Aorta (tissue), 5 donors: ENCODE results near the gene MGMT. TPM values are rescaled to one million over a fixed set of nuclear protein-coding genes. Genes with fewer than 3 reads are reported as not detected.

Source experiments
- ATAC-seq: fragments of 200-7000 bp; cut with Tn5 transposase; one replicate; pipeline ENCODE4 v1.9.1; 2022; ENCODE audit warnings: moderate library complexity; ENCODE audit not compliant: low FRiP score
- DNase-seq, 2 donors: peaks; one replicate each; pipeline ENCODE4 v3.0.0-alpha.2; 2020
- H3K27ac ChIP-seq, 2 donors: one replicate each; pipeline ENCODE4 v1.5.1; 2013; ENCODE audit warnings: low read length in 2 of 2, mild to moderate bottlenecking in 2 of 2, moderate library complexity in 2 of 2, control low read depth in 1 of 2, inconsistent platforms in 1 of 2, low read depth in 1 of 2
- H3K27me3 ChIP-seq, 2 donors: one replicate each; pipeline ENCODE4 v1.6.1; 2013; ENCODE audit warnings: control low read depth in 1 of 2, low read length in 1 of 2, mild to moderate bottlenecking in 1 of 2, moderate library complexity in 1 of 2; ENCODE audit not compliant: insufficient read depth in 2 of 2, control insufficient read depth in 1 of 2
- H3K36me3 ChIP-seq, 2 donors: one replicate each; pipeline ENCODE4 v1.6.1; 2013; ENCODE audit warnings: control low read depth in 1 of 2, low read length in 1 of 2, mild to moderate bottlenecking in 1 of 2; ENCODE audit not compliant: insufficient read depth in 2 of 2, control insufficient read depth in 1 of 2
- H3K4me1 ChIP-seq, 2 donors: one replicate each; pipeline ENCODE4 v1.6.1; 2013; ENCODE audit warnings: low read length in 2 of 2, control low read depth in 1 of 2, mild to moderate bottlenecking in 1 of 2, moderate library complexity in 1 of 2; ENCODE audit not compliant: insufficient read depth in 2 of 2, control insufficient read depth in 1 of 2
- H3K4me3 ChIP-seq, 2 donors: one replicate each; pipeline ENCODE4 v1.5.1; 2013; ENCODE audit warnings: low read length in 2 of 2, control low read depth in 1 of 2, mild to moderate bottlenecking in 1 of 2
- H3K9me3 ChIP-seq: one replicate; pipeline ENCODE4 v1.6.1; 2013; ENCODE audit warnings: mild to moderate bottlenecking, low read length; ENCODE audit not compliant: control insufficient read depth
- WGBS, 2 donors: extraction: QIAGEN DNeasy Blood & Tissue Kit; methylation state at CpG; one replicate each; pipeline ENCODE4 v1.1.7; 2013; 5-methylcytosine and 5-hydroxymethylcytosine counted together
- intact Hi-C, 2 donors: fragments of 100-400 bp; cut with DNase I; formaldehyde crosslinking; loops; one replicate each; pipeline versions ENCODE4 v1.14.2 to v1.15.0; 2022
- polyA plus RNA-seq, 2 donors: library from polyadenylated mRNA; stranded (reverse); fragments of 200-250 nt; gene quantifications; one replicate each; pipeline ENCODE4 v1.2.3, GENCODE V29; 2013
- total RNA-seq, 2 donors: library from RNA; stranded (reverse); fragmentation: NEBNext Ultra II Directional; extraction: Animal tissue kit (Norgen Biotek cat#: 25700); gene quantifications; one replicate each; pipeline ENCODE4 v1.2.1, GENCODE V29; 2021
- donor health status: healthy with polysubstance abuse.
- donor health status: Bipolar disorder and iron deficiency.
- donor health status: DM: no; HTN: no; CAD: no.
- donor health status: DM: no; HTN: no; CAD: no.
- donor health status: DM: yes; HTN: yes; CAD: no.

MGMT gene
- total and polyA plus RNA-seq, 4 donors, result 8.8 to 30.0 (median 14.1) TPM

GRCh38 chr10:129604333-129605032 is 137.4 kb downstream of the MGMT start:
- H3K4me3 ChIP-seq, result no peak overlapping the region
- H3K27ac ChIP-seq, result no peak overlapping the region
- no peaks in the 10 kb centered on the region for H3K27me3 ChIP-seq
- intact Hi-C loops, result no loop called here
- no peaks in the 10 kb centered on the region for H3K4me1 ChIP-seq
- ATAC-seq (no peak), DNase-seq (no peak)
- H3K9me3 ChIP-seq, result no peaks in the 10 kb centered on the region
- no peaks in the 10 kb centered on the region for H3K36me3 ChIP-seq
- WGBS, 2 donors, result 78 to 89% methylated on average over 8 to 10 of the region's 10 CpGs

- no peak for ATAC-seq
- H3K27ac ChIP-seq, result no peak overlapping the region
- no peaks in the 10 kb centered on the region for H3K4me1 ChIP-seq
- no peak for DNase-seq
- H3K36me3 ChIP-seq, result no peaks in the 10 kb centered on the region
- 86 to 90% methylated on average over 11 of the region's 11 CpGs for WGBS, 2 donors
- H3K9me3 ChIP-seq, result no peaks in the 10 kb centered on the region
- intact Hi-C loops, result no loop called here
- H3K27me3 ChIP-seq, result no peaks in the 10 kb centered on the region
- H3K4me3 ChIP-seq, result no peak overlapping the region
Observed at GRCh38 chr10:129605266-129605985, 138.4 kb downstream of the MGMT start.

- Histone ChIP-seq H3K4me3 (no peak overlapping the region), H3K27ac (no peak overlapping the region), H3K9me3 (no peaks in the 10 kb centered on the region), H3K36me3 (no peaks in the 10 kb centered on the region), H3K27me3 (no peaks in the 10 kb centered on the region), H3K4me1 (no peaks in the 10 kb centered on the region)
- ATAC-seq (no peak), DNase-seq (no peak)
- intact Hi-C loops, result no loop called here
- WGBS, 2 donors, result 79 to 87% methylated on average over 19 of the region's 19 CpGs
Observed at GRCh38 chr10:129605986-129606518, 139.0 kb downstream of the MGMT start.

GRCh38 chr10:129607607-129608109 is 140.6 kb downstream of the MGMT start:
- H3K27me3 ChIP-seq, result no peaks in the 10 kb centered on the region
- WGBS, 2 donors, result 91 to 93% methylated on average over 8 of the region's 8 CpGs
- no peaks in the 10 kb centered on the region for H3K9me3 ChIP-seq
- H3K4me1 ChIP-seq, result no peaks in the 10 kb centered on the region
- no peak for DNase-seq
- ATAC-seq, result no peak
- intact Hi-C loops, result no loop called here
- H3K27ac ChIP-seq, result no peak overlapping the region
- H3K36me3 ChIP-seq, result no peaks in the 10 kb centered on the region
- no peak overlapping the region for H3K4me3 ChIP-seq

- Histone ChIP-seq H3K4me3 (no peak overlapping the region), H3K27ac (no peak overlapping the region), H3K36me3 (no peaks in the 10 kb centered on the region), H3K27me3 (no peaks in the 10 kb centered on the region), H3K9me3 (no peaks in the 10 kb centered on the region), H3K4me1 (no peaks in the 10 kb centered on the region)
- peak in 1 of 2 donors; percentile 52 for DNase-seq
- 89 to 91% methylated on average over 10 of the region's 10 CpGs for WGBS, 2 donors
- intact Hi-C loops, result no loop called here
- ATAC-seq, result no peak
Observed at GRCh38 chr10:129608653-129609052, 141.6 kb downstream of the MGMT start.

GRCh38 chr10:129609551-129609950 is 142.5 kb downstream of the MGMT start:
- H3K36me3 ChIP-seq, result no peaks in the 10 kb centered on the region

GRCh38 chr10:129612481-129613109 is 145.6 kb downstream of the MGMT start:
- Histone ChIP-seq H3K9me3 (no peaks in the 10 kb centered on the region), H3K4me3 (no peak overlapping the region), H3K27me3 (no peaks in the 10 kb centered on the region), H3K27ac (no peak overlapping the region), H3K36me3 (no peaks in the 10 kb centered on the region), H3K4me1 (no peaks in the 10 kb centered on the region)
- ATAC-seq (no peak), DNase-seq (no peak)
- intact Hi-C loops, result no loop called here
- whole genome bisulfite sequencing, 2 donors, result 87 to 93% methylated on average over 13 of the region's 13 CpGs

More at GRCh38 chr10:129609551-129609950, 142.5 kb downstream of the MGMT start:
- ATAC-seq (no peak), DNase-seq (no peak)
- Histone ChIP-seq H3K4me3 (no peak overlapping the region), H3K4me1 (no peaks in the 10 kb centered on the region), H3K9me3 (no peaks in the 10 kb centered on the region), H3K27me3 (no peaks in the 10 kb centered on the region), H3K27ac (no peak overlapping the region)
- WGBS, 2 donors, result 92 to 94% methylated on average over 9 of the region's 9 CpGs
- intact Hi-C loops, result no loop called here

GRCh38 chr10:129613377-129613980 is 146.4 kb downstream of the MGMT start:
- H3K9me3 ChIP-seq, result no peaks in the 10 kb centered on the region
- H3K4me1 ChIP-seq, result no peaks in the 10 kb centered on the region
- ATAC-seq (no peak), DNase-seq (no peak)
- no peaks in the 10 kb centered on the region for H3K27me3 ChIP-seq
- intact Hi-C loops, result no loop called here
- H3K4me3 ChIP-seq, result no peak overlapping the region
- WGBS, 2 donors, result 96 to 97% methylated on average over 12 of the region's 12 CpGs
- no peaks in the 10 kb centered on the region for H3K36me3 ChIP-seq
- H3K27ac ChIP-seq, result no peak overlapping the region
